Measurements from ENCODE around the gene BSPRY.

GRCh38 chr9:113403646-113404045, 54.3 kb downstream of the BSPRY start:
- TF ChIP-seq CTCF (IDR thresholded peaks at IDR 0.05) (no peak), POLR2A (IDR thresholded peaks at IDR 0.05) (no peak)

Data from uterus (tissue), 2 donors.